VCaP (cell line): ENCODE measurements around the gene FMN1.

Source experiments
- H3K27ac ChIP-seq: fragments of 450-650 bp; 2 replicates; pipeline ENCODE4 v1.5.1; 2017
- TF ChIP-seq, protein P1 (sequence below): fragments of 450-650 bp; conservative IDR thresholded peaks from 2 replicates; pipeline ENCODE4 v1.5.1; 2017; ENCODE audit warnings: mild to moderate bottlenecking, moderate library complexity

FMN1 gene

DNA sequence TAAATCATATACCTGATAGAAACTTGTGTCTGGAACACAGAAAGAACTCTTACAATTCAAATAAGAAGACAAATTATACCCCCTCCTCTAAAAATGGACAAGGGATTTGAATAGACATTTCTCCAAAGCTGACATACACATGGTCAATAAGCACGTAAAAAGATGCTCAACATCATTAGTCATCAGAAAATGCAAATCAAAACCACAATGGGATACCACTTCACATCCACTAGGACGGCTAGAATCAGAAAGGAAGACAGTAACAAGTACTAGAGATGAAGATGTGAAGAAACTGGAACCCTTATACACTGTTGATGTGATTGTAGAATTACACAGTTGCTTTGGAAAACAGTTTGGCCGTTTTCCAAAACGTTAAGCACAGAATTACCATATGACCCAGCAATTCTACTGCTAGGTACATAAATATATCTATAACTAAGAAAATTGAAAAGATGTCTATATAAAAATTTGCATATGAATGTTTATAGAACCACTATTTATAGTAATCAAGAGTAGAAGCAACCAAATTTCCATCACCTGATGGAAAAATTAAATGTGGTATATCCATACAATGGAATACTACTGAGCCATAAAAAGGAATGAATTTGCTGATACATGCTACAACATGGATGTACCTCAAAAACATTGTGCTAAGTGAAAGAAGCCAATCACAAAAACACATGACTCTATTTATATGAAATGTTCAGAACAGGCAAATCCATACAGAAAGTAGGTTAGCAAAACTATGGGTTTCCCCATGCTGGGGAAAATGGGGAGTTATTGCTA lies 415.9 kb downstream of the FMN1 start:
- TF ChIP-seq, protein P1, sequence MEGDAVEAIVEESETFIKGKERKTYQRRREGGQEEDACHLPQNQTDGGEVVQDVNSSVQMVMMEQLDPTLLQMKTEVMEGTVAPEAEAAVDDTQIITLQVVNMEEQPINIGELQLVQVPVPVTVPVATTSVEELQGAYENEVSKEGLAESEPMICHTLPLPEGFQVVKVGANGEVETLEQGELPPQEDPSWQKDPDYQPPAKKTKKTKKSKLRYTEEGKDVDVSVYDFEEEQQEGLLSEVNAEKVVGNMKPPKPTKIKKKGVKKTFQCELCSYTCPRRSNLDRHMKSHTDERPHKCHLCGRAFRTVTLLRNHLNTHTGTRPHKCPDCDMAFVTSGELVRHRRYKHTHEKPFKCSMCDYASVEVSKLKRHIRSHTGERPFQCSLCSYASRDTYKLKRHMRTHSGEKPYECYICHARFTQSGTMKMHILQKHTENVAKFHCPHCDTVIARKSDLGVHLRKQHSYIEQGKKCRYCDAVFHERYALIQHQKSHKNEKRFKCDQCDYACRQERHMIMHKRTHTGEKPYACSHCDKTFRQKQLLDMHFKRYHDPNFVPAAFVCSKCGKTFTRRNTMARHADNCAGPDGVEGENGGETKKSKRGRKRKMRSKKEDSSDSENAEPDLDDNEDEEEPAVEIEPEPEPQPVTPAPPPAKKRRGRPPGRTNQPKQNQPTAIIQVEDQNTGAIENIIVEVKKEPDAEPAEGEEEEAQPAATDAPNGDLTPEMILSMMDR, result no peak
- H3K27ac ChIP-seq, result no peak overlapping the region

DNA sequence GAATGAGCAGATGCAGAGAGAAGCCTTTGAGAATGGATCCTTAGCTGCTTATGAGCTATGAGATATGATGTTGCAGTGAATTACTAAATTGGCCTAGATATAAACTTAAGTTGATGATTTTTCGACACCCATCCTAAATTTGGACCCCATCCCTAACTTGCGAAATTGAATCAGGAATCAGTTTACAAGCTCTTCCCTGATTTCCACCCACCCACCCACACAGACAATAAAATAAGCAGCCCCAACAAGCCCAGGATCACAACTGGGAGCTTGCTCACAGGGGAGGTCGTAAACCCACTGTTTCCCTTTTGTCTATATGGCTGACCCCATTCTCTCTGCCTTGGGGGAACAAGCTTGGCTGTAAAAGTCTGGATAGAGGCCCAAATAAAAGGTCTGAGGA lies 419.4 kb downstream of the FMN1 start:
- TF ChIP-seq, protein P1, result no peak

DNA sequence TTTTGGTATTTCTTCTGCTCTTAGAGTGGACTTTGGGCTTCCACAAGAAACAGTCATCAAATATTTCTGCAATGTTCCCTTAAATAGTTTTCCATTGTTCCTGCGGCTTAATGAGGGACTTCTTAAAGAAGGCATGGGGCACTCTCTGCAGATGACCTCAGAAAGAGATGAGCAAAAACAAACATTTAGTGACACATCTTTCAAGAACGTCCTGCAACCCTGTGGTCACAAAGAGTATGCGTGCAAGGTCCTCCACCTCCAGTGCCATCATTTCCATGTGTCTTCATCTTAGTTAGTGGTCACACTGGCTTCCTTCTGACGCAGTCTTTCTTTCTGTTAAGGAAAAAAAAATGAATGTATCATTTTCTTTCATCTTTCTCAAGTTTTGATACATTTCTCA lies 420.5 kb downstream of the FMN1 start:
- TF ChIP-seq, protein P1, result no peak
- H3K27ac ChIP-seq, result no peak overlapping the region

More for the DNA sequence above, 419.4 kb downstream of the FMN1 start:
- H3K27ac ChIP-seq, result no peak overlapping the region

DNA sequence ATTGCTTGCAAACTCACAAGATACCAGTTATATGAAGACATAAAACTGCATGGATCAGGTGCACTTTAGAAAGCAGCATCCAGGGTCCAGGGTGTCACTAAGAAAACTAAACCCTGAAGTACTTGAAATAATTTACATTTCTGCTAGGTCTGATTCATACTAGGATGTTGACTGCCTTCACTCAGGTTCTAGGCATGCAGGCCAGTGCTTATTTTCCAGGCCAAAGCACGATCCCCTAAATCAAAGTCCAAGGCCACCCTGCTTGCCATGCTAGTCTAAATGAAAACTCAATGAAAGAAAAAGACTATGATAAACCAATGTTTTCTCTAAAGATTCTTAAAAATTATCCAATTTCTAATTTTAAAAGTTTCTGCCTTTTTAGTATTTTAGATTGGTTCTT lies 427.3 kb downstream of the FMN1 start:
- no peak overlapping the region for H3K27ac ChIP-seq
- TF ChIP-seq, protein P1, result no peak

DNA sequence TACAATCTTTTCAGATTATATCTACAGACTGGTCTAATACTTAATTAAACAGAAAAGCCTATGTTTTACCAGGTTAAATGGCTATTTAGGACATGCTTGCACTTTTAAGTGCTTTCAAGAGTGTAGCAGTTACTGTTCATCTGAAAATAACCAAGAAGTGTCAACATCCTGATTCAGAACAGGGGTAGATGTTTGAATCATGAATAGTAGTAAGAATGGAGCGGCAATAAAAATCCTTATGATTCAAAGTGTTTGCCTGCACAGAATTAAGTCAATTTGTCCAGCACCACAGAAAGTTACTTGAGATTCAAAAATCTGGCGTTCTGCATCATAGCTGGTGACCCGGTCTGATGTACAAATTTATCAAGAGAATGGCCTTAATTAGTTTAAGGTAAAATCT lies 428.4 kb downstream of the FMN1 start:
- no peak overlapping the region for H3K27ac ChIP-seq
- TF ChIP-seq, protein P1, result no peak

DNA sequence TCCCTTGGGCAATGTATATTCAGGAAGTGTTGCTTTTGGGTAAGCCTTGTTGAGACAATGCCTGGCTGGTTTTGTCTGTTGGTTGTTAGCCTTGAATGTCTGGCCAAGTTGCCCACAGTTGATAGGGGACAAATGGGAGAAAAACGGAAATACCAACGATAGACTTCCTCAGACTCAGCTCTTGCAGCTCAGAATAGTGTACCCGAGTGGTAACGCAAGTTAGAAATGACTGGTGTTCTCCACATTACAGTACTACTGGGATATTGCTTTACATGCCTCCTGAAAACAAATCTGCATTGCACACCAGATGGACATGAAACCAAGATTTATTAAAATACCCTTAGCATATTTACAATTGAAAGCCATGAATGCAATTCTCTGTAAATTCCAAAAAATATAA lies 429.3 kb downstream of the FMN1 start:
- H3K27ac ChIP-seq, result no peak overlapping the region
- TF ChIP-seq, protein P1, result no peak

DNA sequence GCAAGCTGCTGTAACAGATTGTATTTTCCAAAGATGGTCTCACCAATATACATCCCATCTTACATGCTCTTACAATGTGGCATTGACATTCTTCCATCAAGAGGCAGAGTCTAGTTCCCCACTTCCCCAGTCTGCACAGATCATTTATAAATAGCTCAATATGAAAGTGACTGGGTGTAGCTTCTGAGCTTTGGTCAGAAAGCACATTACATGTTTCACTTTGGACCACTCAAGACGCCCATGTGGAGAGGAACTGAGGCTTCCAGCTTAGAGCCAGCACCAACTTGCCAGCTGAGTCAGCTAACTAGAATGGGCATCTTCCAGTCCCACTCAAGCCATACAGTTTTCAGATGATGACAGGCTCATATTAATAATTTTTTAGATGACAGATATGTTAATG lies 431.2 kb downstream of the FMN1 start:
- no peak overlapping the region for H3K27ac ChIP-seq

More for the DNA sequence above, 431.2 kb downstream of the FMN1 start:
- TF ChIP-seq, protein P1, result no peak
